ENCODE data around the gene WWOX.

DNA sequence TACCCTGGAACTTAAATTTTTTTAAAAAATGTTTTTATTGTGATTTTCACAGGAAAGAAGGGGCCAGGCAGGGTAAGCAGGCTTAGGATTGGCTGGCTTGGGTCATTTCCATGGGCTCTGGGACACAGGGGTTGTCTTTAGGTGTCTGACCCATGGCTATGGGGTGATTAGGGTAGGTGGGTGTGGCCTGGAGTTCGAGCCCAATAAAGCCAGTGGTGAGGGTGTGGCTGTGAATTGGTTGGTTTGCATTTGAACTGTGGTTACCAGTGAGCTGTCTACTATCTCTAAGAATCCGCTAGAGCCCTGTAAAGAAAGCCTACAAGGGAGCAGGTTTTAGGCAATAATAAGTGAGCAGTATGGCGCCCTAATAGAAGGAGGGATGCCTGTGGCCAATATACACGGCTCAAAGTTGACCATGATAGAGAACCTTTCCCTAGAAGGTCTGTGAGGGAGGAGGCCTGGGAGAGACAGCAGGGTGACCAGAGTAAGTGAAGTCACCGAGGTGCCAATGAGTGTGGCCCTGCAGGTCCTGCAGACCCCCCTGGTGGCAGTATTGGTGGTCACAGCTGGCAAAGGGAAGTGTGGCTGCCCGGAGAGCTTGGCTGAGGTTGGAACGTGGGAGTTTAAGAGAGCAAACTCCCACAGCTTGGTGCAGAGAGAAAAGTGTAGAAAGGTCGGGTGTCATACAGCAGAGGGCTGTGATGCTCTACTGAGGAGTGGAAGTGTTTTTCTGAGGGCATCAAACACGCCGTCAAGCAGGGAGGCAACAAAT is 454.0 kb downstream of the WWOX start:
- TF ChIP-seq CTCF (IDR thresholded peaks at IDR 0.05) (no peak), POLR2AphosphoS5 (IDR thresholded peaks at IDR 0.05) (no peak), POLR2A (IDR thresholded peaks at IDR 0.05) (no peak)

Data from gastroesophageal sphincter (tissue), 3 donors.